GM18520 (cell line): ENCODE data around the gene HHATL.

ENCODE experiments used
- ATAC-seq: cut with Tn5 transposase; IDR thresholded peaks from one replicate; pipeline ENCODE4 v1.9.1; 2021; ENCODE audit not compliant: unreplicated experiment

Gene HHATL

GRCh38 chr3:42713747-42714146, 11.1 kb upstream of the HHATL start:
- no peak for ATAC-seq

GRCh38 chr3:42712688-42713372, 10.2 kb upstream of the HHATL start:
- no peak for ATAC-seq

GRCh38 chr3:42712344-42712648, 9.7 kb upstream of the HHATL start:
- ATAC-seq: no peak

DNA sequence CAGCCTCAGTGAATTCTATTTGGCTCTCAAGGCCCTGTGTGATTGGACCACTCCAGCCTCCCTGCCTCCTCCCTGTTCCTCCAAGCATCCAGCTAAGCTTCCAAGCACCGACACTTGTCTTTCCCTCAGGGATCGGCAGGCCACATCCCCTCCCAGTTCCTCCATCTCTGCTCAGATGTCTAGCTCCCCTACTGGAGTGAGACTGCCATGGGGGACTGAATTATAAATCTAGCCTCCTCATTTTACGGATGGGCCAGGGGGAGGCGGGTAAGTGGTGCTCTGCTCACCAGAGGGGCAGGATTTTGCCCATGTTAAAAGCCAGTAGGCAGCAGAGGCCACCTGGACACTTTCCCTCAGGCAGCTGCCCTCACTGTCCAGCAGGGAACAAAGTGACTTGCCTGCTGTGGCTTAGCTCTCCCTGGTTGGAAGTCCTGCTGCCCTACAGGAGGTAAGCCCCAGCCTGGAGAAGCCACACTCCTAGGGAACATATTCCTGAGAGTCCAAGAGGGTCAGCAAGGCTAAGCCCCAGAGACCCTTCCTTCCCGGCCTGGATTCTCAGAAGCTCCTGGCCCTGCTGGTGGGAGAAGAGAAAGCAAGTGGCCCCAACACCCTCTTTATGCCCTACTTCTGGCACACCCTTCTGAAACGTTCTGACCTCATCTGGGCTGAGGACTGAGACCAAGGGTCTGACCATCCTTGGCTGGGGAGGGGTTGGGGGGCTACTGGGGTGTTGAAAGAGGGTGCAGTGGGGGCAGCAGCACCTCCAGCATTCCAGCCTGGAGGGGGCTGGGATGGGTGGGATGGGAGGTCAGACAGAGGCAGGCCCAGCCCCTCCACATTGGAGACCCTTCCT, 9.1 kb upstream of the HHATL start:
- ATAC-seq: no peak

DNA sequence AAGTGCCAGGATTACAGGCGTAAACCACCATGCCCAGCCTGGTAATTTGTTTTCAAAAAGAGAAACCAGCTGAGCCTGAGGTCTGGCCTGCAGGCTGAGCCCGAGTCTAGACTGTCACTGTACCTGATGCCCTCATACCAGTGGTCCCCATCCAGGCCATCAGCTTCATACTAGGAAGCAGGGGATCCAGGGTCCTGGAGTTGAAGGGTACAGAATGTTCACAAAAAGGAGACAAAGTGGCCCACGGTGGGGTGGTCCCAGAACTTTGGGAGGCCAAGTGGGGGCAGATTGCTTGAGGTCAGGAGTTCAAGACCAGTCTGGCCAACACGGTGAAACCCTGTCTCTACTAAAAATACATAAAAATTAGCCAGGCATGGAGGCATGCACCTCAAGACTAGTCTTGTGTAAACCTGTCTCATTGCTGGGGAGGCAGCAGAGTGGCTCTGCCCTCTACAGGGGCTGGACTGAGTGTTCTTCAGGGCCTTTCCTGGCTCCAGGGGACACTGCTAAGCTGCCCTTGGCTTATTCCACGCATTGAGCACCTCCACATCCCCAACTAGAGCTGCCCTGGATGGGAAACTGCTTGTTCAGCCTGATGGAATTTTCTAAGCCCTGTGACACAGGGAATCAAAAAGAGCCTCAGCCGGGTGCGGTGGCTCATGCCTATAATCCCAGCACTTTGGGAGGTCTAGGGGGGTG, 7.9 kb upstream of the HHATL start:
- ATAC-seq: no peak

- no peak for ATAC-seq
Observed at GRCh38 chr3:42709621-42710020, 7.0 kb upstream of the HHATL start.

DNA sequence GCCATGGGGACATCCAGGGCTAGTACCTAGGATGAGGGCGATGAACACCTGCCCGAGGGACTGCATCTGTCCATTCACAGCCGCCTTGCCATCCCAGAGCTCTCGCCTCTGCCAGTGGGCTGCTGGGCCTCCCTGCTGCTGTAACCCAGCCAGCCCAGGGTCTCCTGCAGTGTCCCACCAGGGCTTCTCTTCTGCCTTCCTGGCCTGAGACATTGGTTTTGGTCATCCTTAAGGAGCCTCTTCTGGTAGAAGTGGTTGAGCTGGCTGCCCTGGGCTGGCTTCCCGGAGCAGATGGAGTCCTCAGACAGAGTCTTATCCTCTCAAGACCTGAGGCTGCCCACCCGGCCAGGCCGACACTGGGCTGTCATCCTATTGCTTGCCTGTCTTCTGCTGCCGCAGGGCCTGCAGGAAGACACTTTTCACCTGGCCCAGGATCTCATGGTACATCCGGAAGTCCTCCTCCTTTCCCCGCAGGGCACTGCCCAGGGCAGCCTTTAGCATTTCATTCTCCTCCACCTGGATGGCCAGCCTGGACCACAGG, 6.1 kb upstream of the HHATL start:
- ATAC-seq: no peak

DNA sequence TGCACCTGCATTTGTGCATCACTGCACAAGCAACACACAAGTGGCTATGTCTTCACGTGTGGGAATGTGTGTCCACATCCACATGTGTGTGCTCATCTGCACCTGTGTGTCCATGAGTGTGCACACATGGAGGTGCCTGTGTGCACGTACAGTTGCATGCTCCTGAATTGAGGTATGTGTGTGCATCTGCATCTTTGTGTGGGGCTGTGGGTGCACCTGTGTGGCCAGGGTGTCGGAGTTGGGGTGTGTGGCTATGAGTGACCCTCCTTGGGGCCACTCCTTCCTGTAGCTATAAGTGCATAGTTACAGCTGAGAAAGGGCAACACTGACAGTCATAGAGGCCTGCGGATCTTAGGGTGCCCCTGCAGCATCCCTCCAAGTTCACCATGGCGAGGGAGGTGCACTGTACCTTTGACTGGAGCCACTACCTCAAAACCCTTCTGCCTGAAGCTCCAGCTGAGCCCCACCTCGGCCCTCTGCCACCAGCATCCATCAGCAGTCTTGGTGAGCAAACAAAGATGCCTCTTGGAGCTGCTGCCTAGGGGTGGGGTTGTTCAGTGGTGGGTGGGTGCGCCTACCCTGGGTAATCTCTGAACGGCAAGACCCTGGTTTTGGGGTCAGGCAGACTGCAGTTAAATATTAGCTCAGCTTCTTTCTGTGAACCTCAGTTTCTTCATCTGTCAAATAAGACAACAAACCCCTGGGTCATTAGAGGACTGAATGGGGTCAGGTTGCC, 5.2 kb upstream of the HHATL start:
- ATAC-seq: no peak

- no peak for ATAC-seq
Observed at GRCh38 chr3:42706721-42707619, 4.4 kb upstream of the HHATL start.

DNA sequence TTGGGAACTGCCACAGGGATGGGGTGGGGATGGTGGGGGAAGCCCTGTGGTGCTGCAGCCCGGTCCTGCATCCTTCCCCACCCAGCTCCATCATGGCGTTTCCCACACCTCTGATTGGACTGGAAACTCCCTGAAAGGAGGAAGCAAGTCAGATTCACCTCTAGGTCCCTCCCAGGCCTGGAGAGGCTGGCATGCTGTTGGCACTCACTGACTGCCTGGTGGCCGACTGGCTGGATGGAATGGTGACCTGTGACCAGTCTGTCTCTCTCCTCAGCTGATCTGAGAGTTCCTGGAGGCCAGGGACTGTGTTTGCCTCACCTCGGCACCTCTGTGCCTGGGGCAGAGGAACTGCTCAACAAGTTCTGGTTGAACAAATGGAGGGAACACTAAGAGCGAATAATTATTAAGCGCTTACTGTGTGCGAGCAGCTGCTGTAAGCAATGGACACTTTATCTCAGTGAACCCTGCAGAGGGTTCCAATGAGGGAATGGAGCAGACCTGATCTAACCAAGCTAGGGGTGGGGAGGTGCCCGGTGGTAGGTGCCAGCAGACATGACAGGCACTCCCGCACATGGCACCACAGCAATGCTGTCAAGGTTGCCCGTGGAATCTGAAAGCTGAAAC, 3.5 kb upstream of the HHATL start:
- ATAC-seq: no peak

- ATAC-seq: no peak
Observed at GRCh38 chr3:42705058-42705767, 2.6 kb upstream of the HHATL start.

- ATAC-seq: no peak
Observed at GRCh38 chr3:42704136-42704841, 1.7 kb upstream of the HHATL start.

- ATAC-seq: no peak
Observed at GRCh38 chr3:42703695-42704025, 1.1 kb upstream of the HHATL start.

- ATAC-seq: no peak
Observed at GRCh38 chr3:42702982-42703694, 540 bp upstream of the HHATL start.

DNA sequence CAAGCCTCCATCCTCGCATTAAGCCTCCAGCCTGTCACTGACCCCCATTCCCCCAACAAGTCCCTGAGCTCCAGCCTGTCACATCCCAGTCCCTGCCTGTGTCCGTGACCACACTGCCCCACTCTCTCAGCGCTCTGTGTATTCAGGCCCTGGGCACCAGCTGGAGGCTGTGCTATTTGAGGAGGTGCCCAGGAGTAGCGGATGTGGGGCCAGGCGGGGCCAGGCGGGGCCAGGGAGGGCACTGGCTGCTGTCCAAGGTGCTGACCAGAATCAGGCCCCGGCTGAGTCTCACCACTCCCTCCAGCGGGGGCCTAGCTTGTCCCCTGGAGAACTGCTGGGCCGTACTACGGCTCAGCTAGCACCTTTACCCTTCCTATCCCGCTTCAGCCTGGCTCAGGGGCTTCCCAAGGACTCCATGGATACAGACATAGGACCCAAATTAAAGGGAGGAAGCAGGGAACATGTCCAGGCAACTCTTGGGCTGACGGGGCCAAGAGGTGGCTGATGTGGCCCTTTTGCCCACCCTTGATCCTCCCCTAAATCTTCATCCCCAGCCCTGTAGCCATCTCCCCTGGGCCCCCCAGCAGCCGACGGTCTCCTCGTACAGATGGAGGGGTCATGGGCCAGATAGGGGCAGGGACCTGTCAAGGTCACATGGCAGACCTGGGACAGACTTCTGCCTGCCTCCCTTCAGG, 1.1 kb downstream of the HHATL start:
- ATAC-seq: no peak

- no peak for ATAC-seq
Observed at GRCh38 chr3:42700366-42701288, 2.0 kb downstream of the HHATL start.
